Mucosa of descending colon (tissue), 3 donors: ENCODE data around the gene CACNA1D. TPM values are rescaled to one million over a fixed set of nuclear protein-coding genes. Genes with fewer than 3 reads are reported as not detected.
"Not testable (repeated sequence)": the region's sequence is repeated elsewhere in the genome, so short reads cannot be mapped to it uniquely, and the experiment has no call there.

Experiments used
- ATAC-seq: fragments of 200-7000 bp; cut with Tn5 transposase; one replicate; pipeline ENCODE4 v1.9.1; 2020; ENCODE audit warnings: mild to moderate bottlenecking, moderate library complexity
- DNase-seq, 3 donors: peaks; one replicate each; pipeline ENCODE4 v3.0.0-alpha.2; 2020
- H3K36me3 ChIP-seq: fragments of 200-600 bp; one replicate; pipeline ENCODE4 v1.8.0; 2021; ENCODE audit warnings: low read depth, mild to moderate bottlenecking
- H3K4me1 ChIP-seq: fragments of 200-600 bp; one replicate; pipeline ENCODE4 v1.8.0; 2021; ENCODE audit warnings: low read depth, mild to moderate bottlenecking
- H3K4me3 ChIP-seq: fragments of 200-600 bp; one replicate; pipeline ENCODE4 v1.8.0; 2021; ENCODE audit warnings: mild to moderate bottlenecking
- H3K9me3 ChIP-seq: fragments of 200-600 bp; one replicate; pipeline ENCODE4 v1.8.0; 2021; ENCODE audit warnings: mild to moderate bottlenecking
- intact Hi-C, 2 donors: fragments of 100-400 bp; cut with DNase I in 1 of 2; cut with micrococcal nuclease in 1 of 2; formaldehyde crosslinking; loops; one replicate each; pipeline versions ENCODE4 v1.11.0 to v1.11.1; 2022; cut with DNase I, micrococcal nuclease
- total RNA-seq, 3 donors: library from RNA; stranded (reverse); fragmentation: NEBNext Ultra II Directional in 2 of 3; extraction: Animal tissue kit (Norgen Biotek cat#: 25700) in 2 of 3; gene quantifications; one replicate each; pipeline versions ENCODE4 v1.2.1 to v1.2.4, GENCODE V29; 2021 to 2023
- TF ChIP-seq, protein P1 (sequence below): fragments of 200-600 bp; IDR thresholded peaks from one replicate; pipeline ENCODE4 v1.8.0; 2022; ENCODE audit warnings: antibody characterized with exemption, mild to moderate bottlenecking
- donor health status: DM: no; HTN: no; CAD: no; lungs with moderate emphysema.
- donor health status: DM: no; HTN: no; CAD: no.
- donor health status: DM: no; HTN: yes; CAD: no.

Gene CACNA1D
- total RNA-seq, 3 donors from 2014 or later: 13.8 to 38.1 (median 22.2) TPM

- H3K9me3 ChIP-seq: peaks cover 4% of the 10 kb centered on the region
- DNase-seq: no peak
- intact Hi-C loops: no loop called here
- no peak for ATAC-seq
- H3K4me1 ChIP-seq: peaks cover 7% of the 10 kb centered on the region
- no peaks in the 10 kb centered on the region for H3K36me3 ChIP-seq
- H3K4me3 ChIP-seq: no peak overlapping the region
- TF ChIP-seq, protein P1, sequence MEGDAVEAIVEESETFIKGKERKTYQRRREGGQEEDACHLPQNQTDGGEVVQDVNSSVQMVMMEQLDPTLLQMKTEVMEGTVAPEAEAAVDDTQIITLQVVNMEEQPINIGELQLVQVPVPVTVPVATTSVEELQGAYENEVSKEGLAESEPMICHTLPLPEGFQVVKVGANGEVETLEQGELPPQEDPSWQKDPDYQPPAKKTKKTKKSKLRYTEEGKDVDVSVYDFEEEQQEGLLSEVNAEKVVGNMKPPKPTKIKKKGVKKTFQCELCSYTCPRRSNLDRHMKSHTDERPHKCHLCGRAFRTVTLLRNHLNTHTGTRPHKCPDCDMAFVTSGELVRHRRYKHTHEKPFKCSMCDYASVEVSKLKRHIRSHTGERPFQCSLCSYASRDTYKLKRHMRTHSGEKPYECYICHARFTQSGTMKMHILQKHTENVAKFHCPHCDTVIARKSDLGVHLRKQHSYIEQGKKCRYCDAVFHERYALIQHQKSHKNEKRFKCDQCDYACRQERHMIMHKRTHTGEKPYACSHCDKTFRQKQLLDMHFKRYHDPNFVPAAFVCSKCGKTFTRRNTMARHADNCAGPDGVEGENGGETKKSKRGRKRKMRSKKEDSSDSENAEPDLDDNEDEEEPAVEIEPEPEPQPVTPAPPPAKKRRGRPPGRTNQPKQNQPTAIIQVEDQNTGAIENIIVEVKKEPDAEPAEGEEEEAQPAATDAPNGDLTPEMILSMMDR: no peak
These were observed 165.6 kb downstream of the CACNA1D start for GRCh38 chr3:53659996-53660395.

GRCh38 chr3:53661480-53661879 lies 167.1 kb downstream of the CACNA1D start:
- ATAC-seq: no peak
- Histone ChIP-seq H3K4me1 (peaks cover 7% of the 10 kb centered on the region), H3K4me3 (no peak overlapping the region), H3K36me3 (no peaks in the 10 kb centered on the region), H3K9me3 (peaks cover 4% of the 10 kb centered on the region)
- intact Hi-C loops: no loop called here
- TF ChIP-seq, protein P1: no peak
- no peak for DNase-seq

DNA sequence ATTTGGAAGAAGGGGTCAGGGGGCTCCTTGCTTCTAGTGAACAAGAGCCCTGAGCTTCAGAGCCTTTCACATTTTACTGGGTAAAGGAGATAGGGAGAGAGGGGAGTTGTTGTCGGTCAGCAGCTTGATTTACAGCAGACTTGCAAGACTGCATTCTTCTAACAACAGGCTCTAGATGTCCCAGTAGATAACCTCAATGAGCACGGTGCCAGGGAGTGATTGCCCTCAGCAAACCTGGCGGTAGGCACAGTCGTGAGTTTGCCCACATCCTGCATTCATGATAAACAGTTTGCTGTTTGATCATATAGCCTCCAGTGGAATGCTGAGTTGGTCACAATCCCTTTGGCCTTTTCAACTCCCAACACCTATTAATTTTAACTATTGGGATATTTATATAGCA lies 170.4 kb downstream of the CACNA1D start:
- ATAC-seq: not testable (repeated sequence)

DNA sequence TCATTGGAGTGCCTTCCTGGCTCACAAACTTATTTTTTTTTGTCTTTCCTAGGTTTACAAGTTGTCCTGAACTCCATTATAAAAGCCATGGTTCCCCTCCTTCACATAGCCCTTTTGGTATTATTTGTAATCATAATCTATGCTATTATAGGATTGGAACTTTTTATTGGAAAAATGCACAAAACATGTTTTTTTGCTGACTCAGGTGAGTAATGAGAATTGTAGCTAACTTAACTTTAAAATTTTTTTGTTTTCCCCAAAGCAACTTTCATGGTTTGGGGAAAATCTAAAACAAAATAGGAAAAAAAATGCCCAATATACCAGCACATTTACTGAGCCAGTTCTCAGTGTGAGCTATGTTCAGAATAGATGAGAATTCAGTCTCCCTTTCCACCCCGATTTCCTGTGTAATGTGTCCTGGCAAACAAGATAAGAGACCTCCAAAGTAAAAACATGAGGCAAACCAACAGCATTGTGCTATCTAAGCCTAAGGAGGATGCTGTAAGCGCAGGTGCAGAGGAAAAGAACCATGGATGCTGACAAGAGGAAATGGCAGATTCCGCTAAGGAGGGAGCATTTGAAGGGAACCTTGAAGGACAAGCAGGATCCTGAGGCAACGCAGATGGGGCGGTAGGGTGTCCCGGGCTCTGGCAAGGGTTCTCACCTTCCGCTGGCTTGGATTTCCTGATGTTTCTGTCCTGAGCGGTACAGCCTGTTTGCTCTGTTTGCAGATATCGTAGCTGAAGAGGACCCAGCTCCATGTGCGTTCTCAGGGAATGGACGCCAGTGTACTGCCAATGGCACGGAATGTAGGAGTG lies 171.4 kb downstream of the CACNA1D start:
- no peaks in the 10 kb centered on the region for H3K36me3 ChIP-seq
- intact Hi-C loops: no loop called here
- no peaks in the 10 kb centered on the region for H3K4me1 ChIP-seq
- no peak for ATAC-seq
- H3K9me3 ChIP-seq: peaks cover 4% of the 10 kb centered on the region
- TF ChIP-seq, protein P1: no peak
- H3K4me3 ChIP-seq: no peak overlapping the region
- DNase-seq: no peak

More for the DNA sequence above, 170.4 kb downstream of the CACNA1D start:
- H3K9me3 ChIP-seq, H3K4me1 ChIP-seq, H3K36me3 ChIP-seq, DNase-seq, intact Hi-C loops, H3K4me3 ChIP-seq: not testable (repeated sequence)

GRCh38 chr3:53668872-53669271 lies 174.5 kb downstream of the CACNA1D start:
- intact Hi-C loops: no loop called here
- no peak for DNase-seq
- ATAC-seq: no peak
- H3K4me3 ChIP-seq: no peak overlapping the region
- H3K36me3 ChIP-seq: no peaks in the 10 kb centered on the region
- TF ChIP-seq, protein P1: no peak
- no peaks in the 10 kb centered on the region for H3K9me3 ChIP-seq
- no peaks in the 10 kb centered on the region for H3K4me1 ChIP-seq

DNA sequence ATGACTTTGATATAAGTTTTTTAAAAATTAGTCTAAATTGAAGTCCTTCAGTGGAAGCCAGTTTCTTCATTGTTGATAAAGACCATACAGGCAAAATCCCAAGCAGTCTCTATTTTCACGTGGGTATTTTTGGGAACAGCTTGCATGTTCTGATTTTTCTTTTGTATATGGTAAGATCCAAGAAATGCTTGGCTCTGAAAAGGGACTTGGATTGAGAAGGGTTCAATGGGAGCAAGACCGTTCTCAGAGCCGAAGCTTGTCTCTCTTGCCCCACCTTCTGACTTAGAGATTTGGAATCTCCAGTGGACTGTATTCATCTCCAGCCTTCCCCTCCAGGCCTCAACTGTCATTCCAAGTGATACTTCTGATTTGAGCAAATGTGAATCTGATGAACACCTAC lies 176.3 kb downstream of the CACNA1D start:
- Histone ChIP-seq H3K9me3 (no peaks in the 10 kb centered on the region), H3K4me1 (no peaks in the 10 kb centered on the region), H3K4me3 (no peak overlapping the region), H3K36me3 (no peaks in the 10 kb centered on the region)
- no peak for DNase-seq
- no peak for ATAC-seq
- TF ChIP-seq, protein P1: no peak
- intact Hi-C loops: no loop called here
